RWPE1 (cell line): ENCODE data around the gene TUBA3D.
"Not testable (repeated sequence)": the region's sequence is repeated elsewhere in the genome, so short reads cannot be mapped to it uniquely, and the experiment has no call there.

Experiments
- CTCF ChIA-PET: fragments of 350-600 bp; sonication (Branson Sonifier 250); formaldehyde crosslinking; extraction: SDS; loops from one replicate; lab custom pipeline; 2021; lab: Yijun Ruan, JAX
- POLR2A ChIA-PET: fragments of 400-600 bp; formaldehyde crosslinking; extraction: SDS; loops from one replicate; lab custom pipeline; 2020; ENCODE audit warnings: antibody characterized with exemption; ENCODE audit not compliant: low non-redundant PET; lab: Yijun Ruan, JAX
- DNase-seq: peaks from one replicate; pipeline ENCODE4 v3.0.0; 2012; ENCODE audit warnings: low spot score
- H3K27ac ChIP-seq: fragments of 450-650 bp; 2 replicates; pipeline ENCODE4 v1.5.1; 2017
- CTCF ChIP-seq: fragments of 450-650 bp; conservative IDR thresholded peaks from 2 replicates; pipeline ENCODE4 v1.5.1; 2017; ENCODE audit warnings: low read depth, mild to moderate bottlenecking

The TUBA3D gene

GRCh38 chr2:131509615-131510014 lies 33.7 kb downstream of the TUBA3D start:
- ChIA-PET CTCF (no interaction called here), POLR2A (no interaction called here)
- TF ChIP-seq CTCF: no peak
- H3K27ac ChIP-seq: no peak overlapping the region
- DNase-seq: no peak

- CTCF ChIA-PET, POLR2A ChIA-PET, DNase-seq, H3K27ac ChIP-seq: not testable (repeated sequence)
Measured at GRCh38 chr2:131511291-131511968, 35.5 kb downstream of the TUBA3D start.

GRCh38 chr2:131511969-131512870 lies 36.3 kb downstream of the TUBA3D start:
- POLR2A ChIA-PET, DNase-seq, H3K27ac ChIP-seq, CTCF ChIA-PET: not testable (repeated sequence)

- H3K27ac ChIP-seq, DNase-seq, POLR2A ChIA-PET: not testable (repeated sequence)
- CTCF ChIA-PET: interaction anchor here (1.1 kb wide), 1 partner anchor 22 kb away, joined by 6 read pairs; the partner anchor contains the start of gene MZT2A
Measured at GRCh38 chr2:131514408-131515166, 38.7 kb downstream of the TUBA3D start.

GRCh38 chr2:131515235-131515634 lies 39.3 kb downstream of the TUBA3D start:
- POLR2A ChIA-PET, H3K27ac ChIP-seq, DNase-seq, CTCF ChIA-PET: not testable (repeated sequence)

- ChIA-PET CTCF (no interaction called here), POLR2A (no interaction called here)
- no peak overlapping the region for H3K27ac ChIP-seq
- no peak for TF ChIP-seq CTCF
- DNase-seq: no peak
Measured at GRCh38 chr2:131516011-131516410, 40.1 kb downstream of the TUBA3D start.

GRCh38 chr2:131516621-131517020 lies 40.7 kb downstream of the TUBA3D start:
- DNase-seq, CTCF ChIA-PET, H3K27ac ChIP-seq, POLR2A ChIA-PET: not testable (repeated sequence)

GRCh38 chr2:131517106-131517831 lies 41.4 kb downstream of the TUBA3D start:
- no peak overlapping the region for H3K27ac ChIP-seq
- no peak for DNase-seq
- TF ChIP-seq CTCF: no peak
- ChIA-PET POLR2A (no interaction called here), CTCF (no interaction called here)

GRCh38 chr2:131517856-131518255 lies 41.9 kb downstream of the TUBA3D start:
- H3K27ac ChIP-seq, CTCF ChIA-PET, POLR2A ChIA-PET: not testable (repeated sequence)

GRCh38 chr2:131518531-131518930 lies 42.6 kb downstream of the TUBA3D start:
- H3K27ac ChIP-seq, POLR2A ChIA-PET, CTCF ChIA-PET, DNase-seq: not testable (repeated sequence)

More at GRCh38 chr2:131517856-131518255, 41.9 kb downstream of the TUBA3D start:
- not testable (repeated sequence) for DNase-seq
